NB4 (cell line): ENCODE data around the gene KIAA0319L.

Source experiments
- DNase-seq: peaks from one replicate; pipeline ENCODE4 v3.0.0; 2010; ENCODE audit warnings: low read depth
- H3K4me3 ChIP-seq: one replicate; pipeline ENCODE4 v1.5.1; 2011; ENCODE audit warnings: mild to moderate bottlenecking, low read depth, low read length, moderate library complexity
- CTCF ChIP-seq: IDR thresholded peaks from one replicate; pipeline ENCODE4 v1.5.1; 2012; ENCODE audit warnings: low read depth, low read length
- MAX ChIP-seq: IDR thresholded peaks from 2 replicates; pipeline ENCODE4 v1.6.1; 2011; ENCODE audit warnings: low read depth, low read length
- MYC ChIP-seq: IDR thresholded peaks from 2 replicates; pipeline ENCODE4 v1.6.1; 2011; ENCODE audit warnings: low read depth, low read length
- POLR2A ChIP-seq: IDR thresholded peaks from 2 replicates; pipeline ENCODE4 v1.6.1; 2011; ENCODE audit warnings: mild to moderate bottlenecking; ENCODE audit not compliant: insufficient read length; ENCODE audit errors: extremely low read depth

Gene KIAA0319L

DNA sequence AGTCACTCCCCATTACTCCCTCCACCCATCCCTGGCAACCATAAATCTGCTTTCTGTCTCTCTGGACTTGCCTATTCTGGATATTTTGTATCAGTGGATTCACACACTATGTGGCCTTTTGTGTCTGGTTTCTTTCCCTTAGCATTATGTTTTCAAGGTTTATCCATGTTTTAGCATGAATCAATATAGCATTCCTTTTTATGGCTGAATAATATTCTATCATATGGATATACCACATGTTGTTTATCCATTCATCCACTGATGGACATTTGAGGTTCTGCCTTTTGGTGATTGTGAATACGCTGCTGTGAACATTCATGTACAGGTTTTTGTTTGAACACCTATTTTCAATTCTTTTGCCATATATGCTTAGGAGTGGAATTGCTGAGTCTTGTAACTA lies 148.3 kb downstream of the KIAA0319L start:
- TF ChIP-seq MYC (no peak), MAX (no peak), CTCF (no peak)
- H3K4me3 ChIP-seq = no peak overlapping the region
- DNase-seq = no peak

DNA sequence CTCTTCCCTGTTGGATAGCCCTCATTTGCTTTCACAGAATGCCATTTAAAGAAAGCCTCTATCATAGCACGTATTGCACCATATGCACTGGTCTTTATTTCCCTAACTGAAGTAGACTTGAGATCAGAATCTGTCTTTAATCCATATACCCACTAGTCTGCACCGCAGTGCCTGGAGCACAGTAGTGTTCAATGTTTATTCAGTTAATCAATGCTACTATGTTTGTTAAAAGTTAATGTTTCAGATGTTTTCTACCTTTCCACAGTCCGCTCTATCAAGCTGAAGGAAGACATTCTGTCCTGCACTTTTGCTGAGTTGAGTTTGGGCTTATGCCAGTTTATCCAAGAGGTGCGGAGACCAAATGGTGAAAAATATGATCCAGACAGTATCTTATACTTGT lies 149.5 kb downstream of the KIAA0319L start:
- TF ChIP-seq POLR2A = no peak
- no peak for TF ChIP-seq MYC
- no peak for TF ChIP-seq CTCF
- TF ChIP-seq MAX = no peak
- DNase-seq = no peak
- H3K4me3 ChIP-seq = no peak overlapping the region

DNA sequence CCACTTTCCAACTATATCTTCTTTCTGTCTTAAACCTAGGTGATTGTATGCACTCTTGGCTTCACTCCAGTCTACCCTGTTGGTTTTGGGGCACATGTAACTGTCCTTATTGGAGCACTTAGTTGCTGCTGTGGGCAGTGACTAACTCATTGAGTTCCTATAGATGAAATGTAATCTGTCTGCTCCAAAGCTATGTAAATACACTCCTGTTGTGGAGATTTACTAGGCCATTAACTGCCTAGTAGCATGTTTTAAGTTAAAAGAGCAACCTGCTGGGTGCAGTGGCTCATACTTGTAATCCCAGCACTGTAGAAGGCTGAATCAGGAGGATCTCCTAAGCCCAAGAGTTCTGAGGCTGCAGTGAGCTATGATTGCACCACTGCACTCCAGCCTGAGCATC lies 151.1 kb downstream of the KIAA0319L start:
- H3K4me3 ChIP-seq = no peak overlapping the region
- TF ChIP-seq CTCF (no peak), MYC (no peak), POLR2A (no peak), MAX (no peak)
- no peak for DNase-seq

GRCh38 chr1:35401049-35401448 lies 156.2 kb downstream of the KIAA0319L start:
- no peak overlapping the region for H3K4me3 ChIP-seq
- TF ChIP-seq CTCF (no peak), MAX (no peak), POLR2A (no peak), MYC (no peak)
- no peak for DNase-seq

DNA sequence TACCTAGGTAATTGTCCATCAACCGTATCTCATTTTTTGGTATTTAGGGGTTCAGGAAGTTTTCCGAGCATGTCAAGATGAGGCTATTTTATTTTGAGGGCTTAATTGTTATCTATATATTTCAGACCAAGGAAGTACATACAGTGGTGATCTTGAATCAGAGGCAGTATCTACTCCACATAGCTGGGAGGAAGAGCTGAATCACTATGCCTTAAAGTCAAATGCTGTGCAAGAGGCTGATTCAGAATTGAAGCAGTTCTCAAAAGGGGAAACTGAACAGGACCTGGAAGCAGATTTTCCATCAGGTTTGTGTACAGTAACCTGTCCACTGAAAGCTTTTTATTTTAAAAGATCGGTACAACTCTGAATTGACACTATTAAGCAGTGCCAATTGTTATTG lies 158.5 kb downstream of the KIAA0319L start:
- H3K4me3 ChIP-seq = no peak overlapping the region
- TF ChIP-seq CTCF (no peak), MYC (no peak)
- no peak for DNase-seq

DNA sequence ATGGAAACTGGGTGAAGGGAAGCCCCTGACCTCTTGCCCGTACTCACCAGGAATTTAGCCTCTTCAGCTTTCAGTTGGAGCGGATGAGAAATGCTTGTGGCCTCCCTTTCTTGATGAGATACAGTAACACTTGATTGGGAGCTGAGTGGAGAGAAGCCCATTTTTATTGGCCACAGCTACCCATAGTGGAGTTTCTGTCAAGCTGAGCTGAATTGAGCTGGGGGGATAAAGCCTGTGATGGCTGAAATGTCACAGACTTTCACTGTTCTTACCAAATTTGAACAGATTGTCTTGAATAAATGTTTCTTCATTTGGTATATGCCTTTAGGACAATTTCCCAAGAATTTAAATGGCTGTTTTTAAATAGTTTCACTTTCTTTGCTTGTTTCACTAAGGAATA lies 162.8 kb downstream of the KIAA0319L start:
- DNase-seq = no peak
- H3K4me3 ChIP-seq = no peak overlapping the region
- TF ChIP-seq POLR2A (no peak), CTCF (no peak), MAX (no peak), MYC (no peak)
